ENCODE measurements around the gene SP5.

GRCh38 chr2:170723446-170723958 is 8.4 kb downstream of the SP5 start:
- no peak for TF ChIP-seq CTCF (IDR thresholded peaks at IDR 0.05; ENCODE audit: poor library complexity)
- TF ChIP-seq EZH2 (IDR thresholded peaks at IDR 0.05; ENCODE audit: borderline replicate concordance), result no peak
